NCI-H1694 (cell line): Measurements from ENCODE around the gene ENTHD1.
"Not testable (repeated sequence)": the region's sequence is repeated elsewhere in the genome, so short reads cannot be mapped to it uniquely, and the experiment has no call there.

Experiments
- DNase-seq: peaks from one replicate; lab custom pipeline; 2025; lab: John Stamatoyannopoulos, UW

The ENTHD1 gene

DNA sequence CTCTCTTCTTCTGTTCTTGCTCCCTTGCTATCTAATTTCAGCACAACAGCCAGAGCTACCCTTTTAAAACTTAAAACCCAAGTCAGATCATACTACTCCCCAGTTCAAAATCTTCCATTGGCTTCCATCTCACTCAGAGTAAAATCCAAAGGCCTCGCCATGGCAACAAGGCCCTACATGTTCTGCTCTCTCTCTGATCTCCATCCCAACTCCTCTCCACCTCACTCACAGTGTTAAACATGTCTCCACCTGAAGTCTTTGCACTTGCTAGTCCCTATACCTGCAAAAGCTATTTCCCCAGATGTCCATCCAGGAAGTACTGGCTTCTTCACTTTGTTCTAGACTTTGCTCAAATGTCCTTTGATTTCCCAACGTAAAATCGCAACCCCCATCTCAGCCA lies 4.3 kb upstream of the ENTHD1 start:
- DNase-seq: no peak

DNA sequence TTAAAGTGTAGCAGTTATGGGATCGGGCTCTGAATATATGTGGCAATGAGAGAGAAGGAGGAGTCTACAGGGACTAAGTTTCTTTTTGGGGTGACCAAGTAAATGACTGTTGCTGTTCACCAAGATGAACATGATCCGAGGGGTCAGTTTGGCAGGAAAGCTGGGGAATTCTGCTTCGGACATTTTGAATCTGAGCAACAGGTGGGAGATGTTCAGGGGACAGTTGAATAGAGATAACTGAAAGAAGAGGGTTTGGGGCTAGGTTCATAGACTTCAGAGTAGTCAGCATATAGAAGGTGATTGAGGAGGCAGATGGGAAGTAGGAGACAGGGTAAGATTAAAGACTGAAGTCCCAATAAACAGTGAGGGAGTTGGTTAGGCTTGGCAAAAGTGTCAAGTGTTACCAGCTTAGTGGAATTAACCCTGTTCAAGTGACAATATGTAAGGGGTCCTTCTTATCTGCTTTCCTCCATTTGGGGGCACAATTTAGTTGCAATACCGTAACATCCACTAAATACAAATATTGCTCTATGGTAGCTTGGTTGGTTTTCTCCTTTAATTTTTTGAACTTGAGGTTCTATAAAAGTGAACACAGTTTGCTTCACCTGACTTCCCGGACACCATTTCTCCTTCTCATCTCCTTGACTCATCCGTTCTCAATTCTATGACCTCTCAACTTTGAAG lies 2.9 kb upstream of the ENTHD1 start:
- no peak for DNase-seq

DNA sequence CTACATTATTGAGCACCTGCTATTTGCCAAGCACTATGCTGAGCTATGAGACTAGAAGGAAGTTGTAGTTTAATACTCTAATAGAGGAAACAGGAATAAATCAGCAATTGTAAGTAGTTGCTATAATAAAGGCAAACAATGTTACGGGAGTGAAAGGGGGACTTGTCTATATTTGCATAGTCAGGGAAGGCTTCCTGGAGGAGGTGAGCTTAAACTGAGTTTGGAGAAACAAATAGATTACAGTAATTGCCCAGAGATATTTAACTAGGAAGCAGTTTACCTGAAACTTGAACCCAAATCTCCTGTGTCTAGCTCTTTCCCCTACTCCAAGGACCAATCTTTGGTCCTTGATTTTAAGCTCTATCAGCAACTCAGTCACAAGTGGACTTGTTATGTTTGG lies 2.1 kb upstream of the ENTHD1 start:
- DNase-seq: no peak

DNA sequence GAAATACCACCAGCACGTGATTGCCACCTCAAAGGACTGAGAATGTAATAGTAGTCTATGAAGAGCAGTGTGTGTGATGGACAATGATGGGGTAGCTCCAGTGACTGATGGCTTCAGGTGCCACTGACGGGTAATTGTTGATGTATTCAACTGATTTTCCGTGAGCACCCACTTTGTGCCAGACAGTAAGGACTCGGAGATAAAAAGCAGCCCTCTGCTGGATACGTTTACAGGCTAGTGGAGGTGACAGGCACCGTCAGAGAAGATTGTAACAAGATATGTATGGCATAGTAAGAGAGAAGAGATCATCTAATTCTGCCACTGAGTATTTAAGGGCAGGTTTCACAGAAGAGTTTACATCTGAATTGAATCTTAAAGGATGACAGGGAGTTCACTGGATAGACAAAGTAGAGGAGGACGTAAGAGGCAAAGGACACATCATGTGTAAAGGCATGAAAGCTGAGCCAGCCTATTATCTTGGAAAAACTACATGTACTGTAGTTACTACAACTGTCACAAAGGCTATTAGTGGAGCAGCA lies 1.1 kb upstream of the ENTHD1 start:
- no peak for DNase-seq

DNA sequence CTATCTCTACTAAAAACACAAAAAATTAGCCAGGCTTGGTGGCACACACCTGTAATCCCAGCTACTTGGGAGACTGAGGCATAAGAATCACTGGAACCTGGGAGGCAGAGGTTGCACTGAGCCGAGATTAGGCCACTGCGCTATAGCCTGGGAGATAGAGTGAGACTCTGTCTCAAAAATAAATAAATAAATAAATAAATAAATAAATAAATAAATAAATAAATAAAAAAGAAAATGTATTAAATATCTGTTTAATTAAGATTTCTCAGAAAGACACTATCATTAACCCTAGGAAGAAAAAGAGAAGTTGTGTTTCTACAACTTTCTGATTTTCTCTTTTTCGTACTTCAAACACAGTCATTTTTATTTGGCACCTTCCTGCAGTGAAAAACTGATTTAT lies 3.6 kb downstream of the ENTHD1 start:
- not testable (repeated sequence) for DNase-seq

DNA sequence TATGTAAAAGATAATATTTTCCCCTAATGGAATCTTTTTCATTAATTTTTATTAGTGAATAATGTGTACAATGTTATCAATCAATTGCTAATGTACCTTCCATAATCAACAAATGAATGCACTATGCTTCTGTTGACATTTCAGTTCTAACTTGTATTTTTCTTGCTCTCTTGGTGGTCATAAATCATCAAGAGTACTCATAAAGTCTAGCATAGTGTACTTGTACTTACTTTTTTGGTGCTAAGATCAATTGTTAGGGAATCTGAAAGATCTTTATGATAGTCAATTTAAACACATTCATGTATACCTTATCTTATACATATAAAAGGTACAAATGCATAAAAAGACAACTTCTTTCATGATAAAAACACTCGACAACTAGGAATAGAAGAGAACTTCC lies 10.5 kb downstream of the ENTHD1 start:
- DNase-seq: no peak

DNA sequence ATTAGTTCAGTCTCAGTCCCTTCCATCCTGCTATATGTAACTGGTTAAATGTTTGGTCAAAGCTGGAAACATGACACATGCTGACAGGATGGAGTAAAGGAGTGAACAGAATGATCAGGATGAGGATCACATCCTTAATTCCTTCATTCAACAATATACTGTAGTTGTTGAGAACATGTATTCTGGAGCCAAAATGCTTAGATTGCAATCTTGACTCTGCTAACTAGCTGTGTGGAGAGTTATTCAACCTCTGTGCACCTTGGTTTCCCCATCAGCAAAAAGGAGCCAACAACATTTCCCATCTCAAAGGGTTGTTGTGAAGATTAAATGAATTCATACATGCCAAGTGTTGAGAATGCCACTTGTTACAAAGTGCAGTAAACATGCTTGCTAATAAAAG lies 12.8 kb downstream of the ENTHD1 start:
- DNase-seq: no peak

DNA sequence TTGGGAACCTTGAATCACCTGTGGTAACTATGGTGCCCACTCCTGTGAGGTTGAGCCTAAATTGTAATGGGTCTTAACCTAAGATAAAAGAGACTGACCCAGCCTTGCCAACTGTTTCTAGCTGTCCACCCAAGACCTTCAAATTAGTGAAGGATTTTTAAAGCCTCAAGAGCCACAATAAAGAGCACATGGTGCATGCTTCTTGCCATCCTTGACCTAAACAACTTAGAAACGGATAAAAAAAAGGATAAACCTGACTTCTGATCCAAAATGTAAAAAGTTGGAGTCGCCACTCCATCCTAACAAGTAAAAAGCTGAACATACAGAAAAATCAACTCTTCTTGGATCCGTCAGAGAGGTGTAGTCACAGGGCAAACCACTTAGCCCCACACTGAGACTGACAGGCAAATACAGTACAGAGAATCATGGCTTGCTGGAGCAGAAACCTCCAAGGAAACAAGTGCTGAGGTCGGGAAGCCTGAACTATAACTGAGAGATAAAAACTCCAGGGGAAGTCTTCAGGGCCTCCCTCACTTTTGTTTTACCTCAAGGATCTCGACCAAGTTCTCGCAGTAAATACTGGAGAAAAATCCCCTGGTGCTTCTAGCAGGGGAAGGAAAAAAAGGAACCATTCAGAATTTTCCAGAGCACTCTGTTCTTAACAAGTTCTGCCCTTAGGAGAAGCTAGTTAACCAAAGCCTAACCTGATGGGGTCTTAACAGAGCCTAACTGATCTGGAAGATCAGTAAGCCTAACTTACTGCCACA lies 16.3 kb downstream of the ENTHD1 start:
- no peak for DNase-seq

DNA sequence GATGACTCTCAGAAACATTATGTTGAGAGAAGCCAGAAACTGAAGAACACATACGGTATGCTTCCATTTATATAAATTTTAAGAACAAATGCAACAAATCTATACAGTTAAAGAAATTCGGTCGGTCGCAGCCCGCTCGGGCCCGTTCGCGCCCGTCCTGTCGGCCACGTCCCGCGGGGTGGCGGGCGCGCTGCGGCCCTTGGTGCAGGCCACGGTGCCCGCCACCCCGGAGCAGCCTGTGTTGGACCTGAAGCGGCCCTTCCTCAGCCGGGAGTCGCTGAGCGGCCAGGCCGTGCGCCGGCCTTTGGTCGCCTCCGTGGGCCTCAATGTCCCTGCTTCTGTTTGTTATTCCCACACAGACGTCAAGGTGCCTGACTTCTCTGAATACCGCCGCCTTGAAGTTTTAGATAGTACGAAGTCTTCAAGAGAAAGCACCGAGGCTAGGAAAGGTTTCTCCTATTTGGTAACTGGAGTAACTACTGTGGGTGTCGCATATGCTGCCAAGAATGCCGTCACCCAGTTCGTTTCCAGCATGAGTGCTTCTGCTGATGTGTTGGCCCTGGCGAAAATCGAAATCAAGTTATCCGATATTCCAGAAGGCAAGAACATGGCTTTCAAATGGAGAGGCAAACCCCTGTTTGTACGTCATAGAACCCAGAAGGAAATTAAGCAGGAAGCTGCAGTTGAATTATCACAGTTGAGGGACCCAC lies 18.2 kb downstream of the ENTHD1 start:
- DNase-seq: not testable (repeated sequence)

DNA sequence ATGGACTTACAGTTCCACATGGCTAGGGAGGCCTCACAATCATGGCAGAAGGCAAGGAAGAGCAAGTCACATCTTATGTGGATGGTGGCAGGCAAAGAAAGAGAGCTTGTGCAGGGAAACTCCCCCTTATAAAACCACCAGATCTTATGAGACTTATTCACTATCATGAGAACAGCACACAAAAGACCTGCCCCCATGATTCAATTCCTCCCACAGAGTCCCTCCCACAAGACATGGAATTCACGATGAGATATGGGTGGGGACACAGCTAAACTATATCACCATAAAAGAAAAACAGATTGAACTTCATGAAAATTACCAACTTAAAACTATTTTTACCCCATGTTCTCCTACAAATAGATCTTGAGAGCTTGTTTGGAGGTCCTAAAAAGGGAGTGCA lies 19.6 kb downstream of the ENTHD1 start:
- no peak for DNase-seq

DNA sequence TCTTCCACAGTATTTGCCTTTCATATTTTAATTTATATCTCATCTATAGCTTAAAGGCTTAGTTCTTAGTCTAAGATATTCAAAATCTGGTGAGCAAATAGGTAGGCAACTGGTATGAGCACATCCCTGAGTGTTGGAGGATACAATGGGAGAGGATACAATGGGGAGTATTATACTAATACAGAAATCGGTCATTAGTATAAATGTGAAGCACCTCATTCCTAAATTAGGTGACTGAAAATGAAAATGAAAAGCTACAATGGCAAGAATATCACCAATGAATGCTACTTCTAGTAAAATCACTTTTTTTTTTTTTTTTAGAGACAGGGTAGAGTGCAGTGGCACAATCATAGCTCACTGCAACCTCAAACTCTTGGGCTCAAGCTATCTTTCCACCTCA lies 21.0 kb downstream of the ENTHD1 start:
- no peak for DNase-seq

DNA sequence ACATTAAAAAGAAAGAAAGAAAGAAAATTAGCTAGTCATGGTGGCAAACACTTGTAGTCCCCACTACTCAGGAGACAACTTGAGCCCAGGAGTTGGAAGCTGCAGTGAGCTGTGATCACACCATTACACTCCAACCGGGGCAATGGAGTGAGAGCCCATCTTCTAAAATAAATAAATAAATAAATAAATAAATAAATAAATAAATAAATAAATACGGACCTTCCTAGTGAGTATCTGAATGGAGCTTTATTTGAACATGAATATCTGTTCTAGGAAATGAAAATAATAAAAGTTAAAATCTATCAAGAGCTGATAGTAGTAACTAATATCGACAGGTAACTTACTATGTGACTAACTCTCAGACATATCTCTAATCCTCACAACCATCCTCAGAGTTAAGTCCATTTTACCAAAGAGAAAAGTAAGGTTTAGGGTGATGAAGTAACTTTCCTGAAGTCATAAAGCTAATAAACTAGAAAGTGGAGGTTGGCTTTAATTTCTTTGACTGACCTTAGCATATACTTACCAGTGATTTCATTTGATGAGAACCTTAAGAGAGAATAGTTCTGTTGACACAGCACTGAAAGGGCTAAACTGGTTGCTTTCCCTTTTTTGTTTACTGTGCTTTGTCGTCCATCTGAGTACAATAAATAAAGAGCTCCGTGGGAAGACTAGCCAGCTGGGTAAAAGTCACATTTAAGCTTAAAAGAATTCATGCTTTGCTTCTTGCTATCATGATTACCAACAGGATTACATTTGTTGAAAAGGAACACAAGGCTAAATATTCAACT lies 22.4 kb downstream of the ENTHD1 start:
- no peak for DNase-seq

DNA sequence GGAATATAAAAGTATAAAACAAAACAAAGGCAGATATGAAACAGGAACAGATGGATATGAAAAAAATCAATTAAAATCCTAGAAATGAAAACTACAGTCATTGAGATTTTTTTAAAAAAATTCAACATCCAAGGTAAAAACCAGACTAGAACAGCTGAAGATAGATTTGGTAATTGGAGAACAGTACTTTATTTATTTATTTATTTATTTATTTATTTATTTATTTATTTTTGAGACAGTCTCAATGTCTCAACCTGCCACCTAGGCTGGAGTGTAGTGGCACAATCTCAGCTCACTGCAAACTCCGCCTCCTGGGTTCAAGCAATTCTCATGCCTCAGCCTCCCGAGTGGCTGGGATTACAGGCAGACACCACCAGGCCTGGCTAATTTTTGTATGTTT lies 23.8 kb downstream of the ENTHD1 start:
- DNase-seq: not testable (repeated sequence)

DNA sequence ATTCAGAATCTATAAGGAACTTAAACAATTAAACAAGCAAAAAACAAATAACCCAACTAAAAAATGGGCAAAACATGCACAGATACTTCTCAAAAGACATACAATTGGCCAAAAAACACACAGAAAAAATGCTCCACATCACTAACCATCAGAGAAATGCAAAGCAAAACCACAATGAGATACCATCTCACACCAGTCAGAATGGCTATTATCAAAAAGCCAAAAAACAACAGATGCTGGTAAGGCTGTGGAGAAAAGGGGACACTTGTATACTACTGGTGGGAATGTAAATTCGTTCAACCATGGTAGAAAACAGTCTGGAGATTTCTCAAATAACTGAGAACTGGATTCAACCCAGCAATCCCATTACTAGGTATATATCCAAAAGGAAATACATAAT lies 24.8 kb downstream of the ENTHD1 start:
- no peak for DNase-seq

DNA sequence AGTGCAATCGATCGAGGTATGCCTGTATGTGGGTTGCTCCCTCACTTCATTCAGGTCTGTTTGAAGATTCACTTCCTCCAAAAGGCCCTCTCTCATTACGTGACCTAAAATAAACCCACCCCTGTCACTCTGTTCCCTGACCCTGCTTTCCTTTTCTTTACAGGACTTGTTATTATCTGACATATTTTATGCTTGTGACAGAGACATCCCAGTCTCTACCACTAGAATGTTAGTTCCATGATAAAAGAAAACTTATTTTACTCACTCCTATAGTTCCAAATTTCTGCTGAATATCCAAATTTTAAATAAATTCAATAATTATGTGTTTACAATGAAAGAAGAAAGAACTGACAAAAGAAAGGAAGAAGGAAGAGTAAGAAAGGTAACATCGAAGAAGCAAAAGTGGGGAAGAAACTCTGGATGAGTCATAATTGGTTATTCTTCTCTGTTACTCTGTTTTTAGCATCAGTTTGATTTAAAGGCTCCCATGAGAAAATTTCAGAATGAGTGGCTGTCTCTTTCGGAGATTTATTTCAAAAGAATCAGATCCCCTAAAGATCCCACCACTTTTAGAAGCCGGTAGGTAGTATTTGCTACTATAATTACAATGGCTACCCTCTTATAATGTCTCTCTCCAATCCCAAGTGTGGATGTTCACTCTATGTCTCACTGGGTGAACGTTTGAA lies 33.5 kb downstream of the ENTHD1 start:
- DNase-seq: no peak

DNA sequence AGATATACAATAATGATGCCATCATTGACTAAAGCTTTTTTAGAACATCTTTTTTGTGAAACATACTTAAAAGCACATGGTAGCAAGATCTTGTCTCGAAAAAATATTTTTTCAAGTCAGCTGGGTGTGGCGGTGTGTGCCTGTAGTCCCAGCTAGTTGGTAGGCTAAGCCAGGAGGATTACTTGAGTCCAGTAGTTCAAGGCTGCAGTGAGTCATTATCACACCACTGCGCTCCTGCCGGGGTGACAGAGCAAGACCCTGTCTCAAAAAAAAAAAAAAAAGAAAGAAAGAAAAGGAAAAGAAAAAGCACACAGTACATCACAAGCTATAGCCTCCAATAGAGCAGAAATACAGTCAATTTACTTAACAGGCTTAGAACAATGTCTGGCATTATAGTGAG lies 37.0 kb downstream of the ENTHD1 start:
- DNase-seq: no peak

DNA sequence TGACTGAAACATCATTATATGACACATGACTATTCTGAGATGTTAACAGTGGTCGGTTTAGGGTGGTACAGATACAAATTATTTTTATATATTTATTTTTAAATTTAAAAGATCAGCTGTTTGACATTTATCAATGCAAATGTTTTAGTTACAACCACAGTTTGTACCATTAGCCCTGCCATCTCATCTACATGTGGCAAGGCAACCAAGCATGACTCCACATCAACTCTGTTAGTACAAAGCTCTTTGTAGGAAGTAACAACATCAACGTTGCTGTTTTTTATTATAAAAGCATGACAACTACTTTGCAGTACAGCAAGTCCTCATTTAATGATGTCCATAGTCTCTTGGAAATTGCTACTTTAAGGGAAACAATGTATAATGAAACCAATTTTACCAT lies 40.8 kb downstream of the ENTHD1 start:
- no peak for DNase-seq

DNA sequence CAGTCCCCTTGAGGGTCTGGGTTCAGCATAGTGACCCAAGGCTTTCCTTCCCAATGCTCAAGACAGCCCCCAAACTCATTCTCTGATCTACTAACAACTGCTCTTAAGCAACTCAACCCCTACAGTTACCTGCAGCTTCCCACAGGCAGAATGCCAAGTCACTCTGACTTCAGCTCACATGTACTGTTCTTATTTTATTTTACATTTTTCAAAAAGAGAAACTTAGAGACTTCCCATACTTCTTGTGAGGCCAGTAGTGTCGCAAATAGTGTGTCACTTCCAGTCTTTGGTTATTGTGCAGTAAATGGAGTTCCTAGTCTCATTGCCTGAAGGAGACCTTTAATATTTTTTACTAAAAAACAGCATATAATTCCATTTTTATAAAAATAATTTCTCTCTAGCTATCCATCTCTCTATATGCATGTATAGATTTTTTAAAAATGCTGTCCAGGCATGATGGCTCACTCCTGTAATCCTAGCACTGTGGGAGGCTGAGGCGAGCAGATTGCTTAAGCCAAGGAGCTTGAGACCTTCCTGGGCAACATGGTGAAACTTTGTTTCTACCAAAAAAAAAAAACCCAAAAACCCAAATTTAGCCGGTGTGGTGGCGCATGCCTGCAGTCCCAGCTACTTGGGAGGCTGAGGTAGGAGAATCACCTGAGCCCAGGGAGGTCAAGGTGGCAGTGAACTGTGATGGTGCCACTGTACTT lies 41.8 kb downstream of the ENTHD1 start:
- no peak for DNase-seq

DNA sequence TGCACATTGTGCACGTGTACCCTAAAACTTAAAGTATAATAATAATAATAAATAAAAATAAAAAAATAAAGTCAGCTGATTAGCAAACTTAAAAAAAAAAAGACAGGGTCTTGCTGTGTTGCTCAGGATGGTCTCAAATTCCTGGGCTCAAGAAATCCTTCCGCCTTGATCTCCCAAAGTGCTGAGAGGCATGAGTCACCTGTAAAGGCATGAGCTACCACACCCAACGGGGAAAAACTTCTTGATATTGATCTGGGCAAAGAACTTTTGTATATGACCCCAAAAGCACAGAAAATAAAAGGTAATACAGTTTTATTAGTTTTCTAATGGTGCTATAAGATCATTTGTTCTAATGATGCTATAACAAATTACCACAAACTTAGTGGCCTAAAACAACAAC lies 46.1 kb downstream of the ENTHD1 start:
- no peak for DNase-seq

DNA sequence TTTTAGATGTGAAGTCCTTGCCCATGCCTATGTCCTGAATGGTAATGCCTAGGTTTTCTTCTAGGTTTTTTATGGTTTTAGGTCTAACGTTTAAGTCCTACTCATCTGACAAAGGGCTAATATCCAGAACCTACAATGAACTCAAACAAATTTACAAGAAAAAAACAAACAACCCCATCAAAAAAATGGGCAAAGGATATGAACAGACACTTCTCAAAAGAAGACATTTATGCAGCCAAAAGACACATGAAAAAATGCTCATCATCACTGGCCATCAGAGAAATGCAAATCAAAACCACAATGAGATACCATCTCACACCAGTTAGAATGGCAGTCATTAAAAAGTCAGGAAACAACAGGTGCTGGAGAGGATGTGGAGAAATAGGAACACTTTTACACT lies 47.0 kb downstream of the ENTHD1 start:
- DNase-seq: not testable (repeated sequence)

DNA sequence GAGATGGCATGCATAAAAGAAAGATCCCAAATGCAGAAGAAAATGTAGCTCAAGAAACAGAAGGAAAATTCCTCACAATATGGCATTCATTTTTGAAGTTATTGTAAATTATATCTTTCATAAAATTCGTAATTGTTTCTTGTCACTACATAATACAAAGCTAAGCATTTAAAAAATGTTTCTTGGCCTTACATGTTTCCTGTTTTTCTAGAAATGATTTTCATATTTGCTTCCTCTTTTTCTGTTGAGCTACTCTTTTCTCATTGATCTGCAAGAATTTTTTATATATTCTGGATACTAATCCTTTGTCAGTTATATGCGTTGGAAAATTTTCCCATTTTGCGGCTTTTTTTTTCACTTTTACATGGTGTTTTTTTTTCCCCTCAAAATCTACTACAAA lies 48.0 kb downstream of the ENTHD1 start:
- no peak for DNase-seq
